ENCODE results near the gene CAPN3.

The CAPN3 gene

GRCh38 chr15:42409011-42409410 is 49.7 kb downstream of the CAPN3 start:
- TF ChIP-seq OSR1 (CRISPR knock-in tag; IDR thresholded peaks at IDR 0.05): no peak
- no peak for TF ChIP-seq ZFP3 (CRISPR knock-in tag; IDR thresholded peaks at IDR 0.05)
- TF ChIP-seq, protein P1, sequence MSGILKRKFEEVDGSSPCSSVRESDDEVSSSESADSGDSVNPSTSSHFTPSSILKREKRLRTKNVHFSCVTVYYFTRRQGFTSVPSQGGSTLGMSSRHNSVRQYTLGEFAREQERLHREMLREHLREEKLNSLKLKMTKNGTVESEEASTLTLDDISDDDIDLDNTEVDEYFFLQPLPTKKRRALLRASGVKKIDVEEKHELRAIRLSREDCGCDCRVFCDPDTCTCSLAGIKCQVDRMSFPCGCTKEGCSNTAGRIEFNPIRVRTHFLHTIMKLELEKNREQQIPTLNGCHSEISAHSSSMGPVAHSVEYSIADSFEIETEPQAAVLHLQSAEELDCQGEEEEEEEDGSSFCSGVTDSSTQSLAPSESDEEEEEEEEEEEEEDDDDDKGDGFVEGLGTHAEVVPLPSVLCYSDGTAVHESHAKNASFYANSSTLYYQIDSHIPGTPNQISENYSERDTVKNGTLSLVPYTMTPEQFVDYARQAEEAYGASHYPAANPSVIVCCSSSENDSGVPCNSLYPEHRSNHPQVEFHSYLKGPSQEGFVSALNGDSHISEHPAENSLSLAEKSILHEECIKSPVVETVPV (CRISPR knock-in tag; IDR thresholded peaks at IDR 0.05): no peak
- TF ChIP-seq TOX (CRISPR knock-in tag; IDR thresholded peaks at IDR 0.05; ENCODE audit: borderline replicate concordance): no peak
- TF ChIP-seq ESRRG (CRISPR knock-in tag; IDR thresholded peaks at IDR 0.05): no peak
- TF ChIP-seq PPARA (CRISPR knock-in tag; IDR thresholded peaks at IDR 0.05; ENCODE audit: borderline replicate concordance): no peak
- no peak for ATAC-seq

- TF ChIP-seq PPARA (CRISPR knock-in tag; IDR thresholded peaks at IDR 0.05; ENCODE audit: borderline replicate concordance): no peak
- TF ChIP-seq ISL1 (CRISPR knock-in tag; IDR thresholded peaks at IDR 0.05): no peak
- TF ChIP-seq ZNF565 (CRISPR knock-in tag; conservative IDR thresholded peaks at IDR 0.05; ENCODE audit: low read depth): no peak
- TF ChIP-seq, protein P2, sequence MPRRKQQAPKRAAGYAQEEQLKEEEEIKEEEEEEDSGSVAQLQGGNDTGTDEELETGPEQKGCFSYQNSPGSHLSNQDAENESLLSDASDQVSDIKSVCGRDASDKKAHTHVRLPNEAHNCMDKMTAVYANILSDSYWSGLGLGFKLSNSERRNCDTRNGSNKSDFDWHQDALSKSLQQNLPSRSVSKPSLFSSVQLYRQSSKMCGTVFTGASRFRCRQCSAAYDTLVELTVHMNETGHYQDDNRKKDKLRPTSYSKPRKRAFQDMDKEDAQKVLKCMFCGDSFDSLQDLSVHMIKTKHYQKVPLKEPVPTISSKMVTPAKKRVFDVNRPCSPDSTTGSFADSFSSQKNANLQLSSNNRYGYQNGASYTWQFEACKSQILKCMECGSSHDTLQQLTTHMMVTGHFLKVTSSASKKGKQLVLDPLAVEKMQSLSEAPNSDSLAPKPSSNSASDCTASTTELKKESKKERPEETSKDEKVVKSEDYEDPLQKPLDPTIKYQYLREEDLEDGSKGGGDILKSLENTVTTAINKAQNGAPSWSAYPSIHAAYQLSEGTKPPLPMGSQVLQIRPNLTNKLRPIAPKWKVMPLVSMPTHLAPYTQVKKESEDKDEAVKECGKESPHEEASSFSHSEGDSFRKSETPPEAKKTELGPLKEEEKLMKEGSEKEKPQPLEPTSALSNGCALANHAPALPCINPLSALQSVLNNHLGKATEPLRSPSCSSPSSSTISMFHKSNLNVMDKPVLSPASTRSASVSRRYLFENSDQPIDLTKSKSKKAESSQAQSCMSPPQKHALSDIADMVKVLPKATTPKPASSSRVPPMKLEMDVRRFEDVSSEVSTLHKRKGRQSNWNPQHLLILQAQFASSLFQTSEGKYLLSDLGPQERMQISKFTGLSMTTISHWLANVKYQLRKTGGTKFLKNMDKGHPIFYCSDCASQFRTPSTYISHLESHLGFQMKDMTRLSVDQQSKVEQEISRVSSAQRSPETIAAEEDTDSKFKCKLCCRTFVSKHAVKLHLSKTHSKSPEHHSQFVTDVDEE (CRISPR knock-in tag; IDR thresholded peaks at IDR 0.05): no peak
- no peak for TF ChIP-seq CSDC2 (CRISPR knock-in tag; IDR thresholded peaks at IDR 0.05)
- no peak for TF ChIP-seq PATZ1 (CRISPR knock-in tag; IDR thresholded peaks at IDR 0.05; ENCODE audit: borderline replicate concordance)
- TF ChIP-seq ARNTL (CRISPR knock-in tag; IDR thresholded peaks at IDR 0.05; ENCODE audit: borderline replicate concordance, low read depth): no peak
- no peak for TF ChIP-seq BACH2 (CRISPR knock-in tag; IDR thresholded peaks at IDR 0.05; ENCODE audit: borderline replicate concordance)
- TF ChIP-seq ESRRG (CRISPR knock-in tag; IDR thresholded peaks at IDR 0.05): no peak
- TF ChIP-seq, protein P1 (CRISPR knock-in tag; IDR thresholded peaks at IDR 0.05): no peak
- TF ChIP-seq TCF4 (CRISPR knock-in tag; IDR thresholded peaks at IDR 0.05; ENCODE audit: borderline replicate concordance): no peak
- no peak for TF ChIP-seq ZNF8 (CRISPR knock-in tag; IDR thresholded peaks at IDR 0.05)
- TF ChIP-seq OSR1 (CRISPR knock-in tag; IDR thresholded peaks at IDR 0.05): no peak
- TF ChIP-seq ZC3H10 (CRISPR knock-in tag; IDR thresholded peaks at IDR 0.05): no peak
- no peak for TF ChIP-seq SNAI2 (CRISPR knock-in tag; IDR thresholded peaks at IDR 0.05)
- TF ChIP-seq ZNF70 (CRISPR knock-in tag; IDR thresholded peaks at IDR 0.05): no peak
- TF ChIP-seq GLIS3 (CRISPR knock-in tag; IDR thresholded peaks at IDR 0.05): no peak
- no peak for ATAC-seq
Observed at GRCh38 chr15:42411884-42412283, 52.6 kb downstream of the CAPN3 start.

- TF ChIP-seq OSR1 (CRISPR knock-in tag; IDR thresholded peaks at IDR 0.05) (no peak), CSDC2 (CRISPR knock-in tag; IDR thresholded peaks at IDR 0.05) (no peak), ISL1 (CRISPR knock-in tag; IDR thresholded peaks at IDR 0.05) (peak; percentile 38; the same call in 1 of the 2 replicates), ZFP30 (CRISPR knock-in tag; IDR thresholded peaks at IDR 0.05) (no peak), ZC3H10 (CRISPR knock-in tag; IDR thresholded peaks at IDR 0.05) (no peak), ESRRG (CRISPR knock-in tag; IDR thresholded peaks at IDR 0.05) (no peak)
- no peak for ATAC-seq
Observed at GRCh38 chr15:42413920-42414319, 54.6 kb downstream of the CAPN3 start.

- no peak for ATAC-seq
- TF ChIP-seq TOX (CRISPR knock-in tag; IDR thresholded peaks at IDR 0.05; ENCODE audit: borderline replicate concordance): no peak
- TF ChIP-seq SNAI2 (CRISPR knock-in tag; IDR thresholded peaks at IDR 0.05): no peak
- TF ChIP-seq, protein P2 (CRISPR knock-in tag; IDR thresholded peaks at IDR 0.05): no peak
- no peak for TF ChIP-seq ZFP3 (CRISPR knock-in tag; IDR thresholded peaks at IDR 0.05)
- no peak for TF ChIP-seq PPARA (CRISPR knock-in tag; IDR thresholded peaks at IDR 0.05; ENCODE audit: borderline replicate concordance)
- TF ChIP-seq, protein P3, sequence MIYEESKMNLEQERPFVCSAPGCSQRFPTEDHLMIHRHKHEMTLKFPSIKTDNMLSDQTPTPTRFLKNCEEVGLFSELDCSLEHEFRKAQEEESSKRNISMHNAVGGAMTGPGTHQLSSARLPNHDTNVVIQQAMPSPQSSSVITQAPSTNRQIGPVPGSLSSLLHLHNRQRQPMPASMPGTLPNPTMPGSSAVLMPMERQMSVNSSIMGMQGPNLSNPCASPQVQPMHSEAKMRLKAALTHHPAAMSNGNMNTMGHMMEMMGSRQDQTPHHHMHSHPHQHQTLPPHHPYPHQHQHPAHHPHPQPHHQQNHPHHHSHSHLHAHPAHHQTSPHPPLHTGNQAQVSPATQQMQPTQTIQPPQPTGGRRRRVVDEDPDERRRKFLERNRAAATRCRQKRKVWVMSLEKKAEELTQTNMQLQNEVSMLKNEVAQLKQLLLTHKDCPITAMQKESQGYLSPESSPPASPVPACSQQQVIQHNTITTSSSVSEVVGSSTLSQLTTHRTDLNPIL (CRISPR knock-in tag; IDR thresholded peaks at IDR 0.05; ENCODE audit: low read depth): no peak
- no peak for TF ChIP-seq ZFP30 (CRISPR knock-in tag; IDR thresholded peaks at IDR 0.05)
- no peak for TF ChIP-seq CSDC2 (CRISPR knock-in tag; IDR thresholded peaks at IDR 0.05)
- TF ChIP-seq ZNF70 (CRISPR knock-in tag; IDR thresholded peaks at IDR 0.05): no peak
- TF ChIP-seq, protein P1 (CRISPR knock-in tag; IDR thresholded peaks at IDR 0.05): no peak
- TF ChIP-seq RARB (CRISPR knock-in tag; IDR thresholded peaks at IDR 0.05): no peak
- no peak for TF ChIP-seq ESRRG (CRISPR knock-in tag; IDR thresholded peaks at IDR 0.05)
Observed at GRCh38 chr15:42419369-42419768, 60.1 kb downstream of the CAPN3 start.
